ENCODE measurements around the gene TKT. TPM values are rescaled to one million over a fixed set of nuclear protein-coding genes. Genes with fewer than 3 reads are reported as not detected.

The TKT gene
- total and polyA plus RNA-seq, 2 of the 8 experiments (the other 6 are each of a cell fraction or from before 2014, with no cell fraction given), result 418 to 986 TPM

DNA sequence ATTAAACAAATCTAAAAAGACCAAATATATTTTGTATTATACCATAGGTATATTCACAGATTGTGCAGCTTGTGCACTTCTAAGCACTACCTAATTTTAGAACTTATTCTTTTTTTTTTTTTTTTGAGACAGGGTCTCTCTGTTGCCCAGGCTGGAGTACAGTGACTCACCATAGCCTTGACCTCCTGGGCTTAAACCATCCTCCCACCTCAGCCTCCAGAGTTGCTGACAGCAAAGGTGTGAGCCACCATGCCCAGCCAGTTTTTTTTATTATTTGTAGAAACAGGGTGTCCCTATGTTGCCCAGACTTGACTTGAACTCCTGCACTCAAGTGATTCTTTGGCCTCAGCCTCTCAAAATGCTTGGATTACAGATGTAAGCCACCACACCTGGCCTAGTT is 11.9 kb upstream of the TKT start (continued):
- TF ChIP-seq, protein P1, sequence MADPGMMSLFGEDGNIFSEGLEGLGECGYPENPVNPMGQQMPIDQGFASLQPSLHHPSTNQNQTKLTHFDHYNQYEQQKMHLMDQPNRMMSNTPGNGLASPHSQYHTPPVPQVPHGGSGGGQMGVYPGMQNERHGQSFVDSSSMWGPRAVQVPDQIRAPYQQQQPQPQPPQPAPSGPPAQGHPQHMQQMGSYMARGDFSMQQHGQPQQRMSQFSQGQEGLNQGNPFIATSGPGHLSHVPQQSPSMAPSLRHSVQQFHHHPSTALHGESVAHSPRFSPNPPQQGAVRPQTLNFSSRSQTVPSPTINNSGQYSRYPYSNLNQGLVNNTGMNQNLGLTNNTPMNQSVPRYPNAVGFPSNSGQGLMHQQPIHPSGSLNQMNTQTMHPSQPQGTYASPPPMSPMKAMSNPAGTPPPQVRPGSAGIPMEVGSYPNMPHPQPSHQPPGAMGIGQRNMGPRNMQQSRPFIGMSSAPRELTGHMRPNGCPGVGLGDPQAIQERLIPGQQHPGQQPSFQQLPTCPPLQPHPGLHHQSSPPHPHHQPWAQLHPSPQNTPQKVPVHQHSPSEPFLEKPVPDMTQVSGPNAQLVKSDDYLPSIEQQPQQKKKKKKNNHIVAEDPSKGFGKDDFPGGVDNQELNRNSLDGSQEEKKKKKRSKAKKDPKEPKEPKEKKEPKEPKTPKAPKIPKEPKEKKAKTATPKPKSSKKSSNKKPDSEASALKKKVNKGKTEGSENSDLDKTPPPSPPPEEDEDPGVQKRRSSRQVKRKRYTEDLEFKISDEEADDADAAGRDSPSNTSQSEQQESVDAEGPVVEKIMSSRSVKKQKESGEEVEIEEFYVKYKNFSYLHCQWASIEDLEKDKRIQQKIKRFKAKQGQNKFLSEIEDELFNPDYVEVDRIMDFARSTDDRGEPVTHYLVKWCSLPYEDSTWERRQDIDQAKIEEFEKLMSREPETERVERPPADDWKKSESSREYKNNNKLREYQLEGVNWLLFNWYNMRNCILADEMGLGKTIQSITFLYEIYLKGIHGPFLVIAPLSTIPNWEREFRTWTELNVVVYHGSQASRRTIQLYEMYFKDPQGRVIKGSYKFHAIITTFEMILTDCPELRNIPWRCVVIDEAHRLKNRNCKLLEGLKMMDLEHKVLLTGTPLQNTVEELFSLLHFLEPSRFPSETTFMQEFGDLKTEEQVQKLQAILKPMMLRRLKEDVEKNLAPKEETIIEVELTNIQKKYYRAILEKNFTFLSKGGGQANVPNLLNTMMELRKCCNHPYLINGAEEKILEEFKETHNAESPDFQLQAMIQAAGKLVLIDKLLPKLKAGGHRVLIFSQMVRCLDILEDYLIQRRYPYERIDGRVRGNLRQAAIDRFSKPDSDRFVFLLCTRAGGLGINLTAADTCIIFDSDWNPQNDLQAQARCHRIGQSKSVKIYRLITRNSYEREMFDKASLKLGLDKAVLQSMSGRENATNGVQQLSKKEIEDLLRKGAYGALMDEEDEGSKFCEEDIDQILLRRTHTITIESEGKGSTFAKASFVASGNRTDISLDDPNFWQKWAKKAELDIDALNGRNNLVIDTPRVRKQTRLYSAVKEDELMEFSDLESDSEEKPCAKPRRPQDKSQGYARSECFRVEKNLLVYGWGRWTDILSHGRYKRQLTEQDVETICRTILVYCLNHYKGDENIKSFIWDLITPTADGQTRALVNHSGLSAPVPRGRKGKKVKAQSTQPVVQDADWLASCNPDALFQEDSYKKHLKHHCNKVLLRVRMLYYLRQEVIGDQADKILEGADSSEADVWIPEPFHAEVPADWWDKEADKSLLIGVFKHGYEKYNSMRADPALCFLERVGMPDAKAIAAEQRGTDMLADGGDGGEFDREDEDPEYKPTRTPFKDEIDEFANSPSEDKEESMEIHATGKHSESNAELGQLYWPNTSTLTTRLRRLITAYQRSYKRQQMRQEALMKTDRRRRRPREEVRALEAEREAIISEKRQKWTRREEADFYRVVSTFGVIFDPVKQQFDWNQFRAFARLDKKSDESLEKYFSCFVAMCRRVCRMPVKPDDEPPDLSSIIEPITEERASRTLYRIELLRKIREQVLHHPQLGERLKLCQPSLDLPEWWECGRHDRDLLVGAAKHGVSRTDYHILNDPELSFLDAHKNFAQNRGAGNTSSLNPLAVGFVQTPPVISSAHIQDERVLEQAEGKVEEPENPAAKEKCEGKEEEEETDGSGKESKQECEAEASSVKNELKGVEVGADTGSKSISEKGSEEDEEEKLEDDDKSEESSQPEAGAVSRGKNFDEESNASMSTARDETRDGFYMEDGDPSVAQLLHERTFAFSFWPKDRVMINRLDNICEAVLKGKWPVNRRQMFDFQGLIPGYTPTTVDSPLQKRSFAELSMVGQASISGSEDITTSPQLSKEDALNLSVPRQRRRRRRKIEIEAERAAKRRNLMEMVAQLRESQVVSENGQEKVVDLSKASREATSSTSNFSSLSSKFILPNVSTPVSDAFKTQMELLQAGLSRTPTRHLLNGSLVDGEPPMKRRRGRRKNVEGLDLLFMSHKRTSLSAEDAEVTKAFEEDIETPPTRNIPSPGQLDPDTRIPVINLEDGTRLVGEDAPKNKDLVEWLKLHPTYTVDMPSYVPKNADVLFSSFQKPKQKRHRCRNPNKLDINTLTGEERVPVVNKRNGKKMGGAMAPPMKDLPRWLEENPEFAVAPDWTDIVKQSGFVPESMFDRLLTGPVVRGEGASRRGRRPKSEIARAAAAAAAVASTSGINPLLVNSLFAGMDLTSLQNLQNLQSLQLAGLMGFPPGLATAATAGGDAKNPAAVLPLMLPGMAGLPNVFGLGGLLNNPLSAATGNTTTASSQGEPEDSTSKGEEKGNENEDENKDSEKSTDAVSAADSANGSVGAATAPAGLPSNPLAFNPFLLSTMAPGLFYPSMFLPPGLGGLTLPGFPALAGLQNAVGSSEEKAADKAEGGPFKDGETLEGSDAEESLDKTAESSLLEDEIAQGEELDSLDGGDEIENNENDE (IDR thresholded peaks at IDR 0.05; ENCODE audit: insufficient replicate concordance, low read length), result no peak
- TF ChIP-seq SP1 (IDR thresholded peaks at IDR 0.05; ENCODE audit: low read depth, low read length) (no peak), JUND (IDR thresholded peaks at IDR 0.05; ENCODE audit: low read length) (no peak), CEBPB (IDR thresholded peaks at IDR 0.05; ENCODE audit: low read depth, low read length) (no peak), SP2 (IDR thresholded peaks at IDR 0.05; ENCODE audit: low read length) (no peak), GTF2F1 (IDR thresholded peaks at IDR 0.05; ENCODE audit: borderline replicate concordance, low read depth, low read length) (no peak)

Data from H1 (cell line).